EL (cell line): ENCODE data around the gene MAGED1.
"Not testable (repeated sequence)": the region's sequence is repeated elsewhere in the genome, so short reads cannot be mapped to it uniquely, and the experiment has no call there.

ENCODE experiments used
- DNase-seq: peaks from one replicate; pipeline ENCODE4 v3.0.0-alpha.2; 2016

MAGED1 gene

DNA sequence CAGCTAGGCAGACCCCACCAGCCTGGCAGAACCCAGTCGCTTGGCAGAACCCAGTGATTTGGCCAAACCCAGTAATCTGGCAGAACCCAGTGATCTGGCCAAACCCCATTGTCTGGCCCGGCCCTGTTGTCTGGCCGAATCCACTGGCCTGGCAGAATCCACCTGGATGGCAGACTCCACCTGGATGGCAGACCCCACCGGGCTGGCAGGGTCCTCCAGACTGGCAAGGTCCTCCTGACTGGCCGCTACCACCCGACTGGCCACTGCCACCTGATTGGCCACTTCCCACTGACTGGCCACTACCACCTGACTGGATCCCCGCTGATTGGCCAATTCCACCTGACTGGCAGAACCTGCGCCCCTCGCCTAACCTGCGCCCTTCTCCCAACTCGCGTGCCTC, 3.2 kb downstream of the MAGED1 start:
- no peak for DNase-seq

- DNase-seq: peak; percentile 47
These were observed 6.3 kb downstream of the MAGED1 start for GRCh38 chrX:51899741-51900140.

DNA sequence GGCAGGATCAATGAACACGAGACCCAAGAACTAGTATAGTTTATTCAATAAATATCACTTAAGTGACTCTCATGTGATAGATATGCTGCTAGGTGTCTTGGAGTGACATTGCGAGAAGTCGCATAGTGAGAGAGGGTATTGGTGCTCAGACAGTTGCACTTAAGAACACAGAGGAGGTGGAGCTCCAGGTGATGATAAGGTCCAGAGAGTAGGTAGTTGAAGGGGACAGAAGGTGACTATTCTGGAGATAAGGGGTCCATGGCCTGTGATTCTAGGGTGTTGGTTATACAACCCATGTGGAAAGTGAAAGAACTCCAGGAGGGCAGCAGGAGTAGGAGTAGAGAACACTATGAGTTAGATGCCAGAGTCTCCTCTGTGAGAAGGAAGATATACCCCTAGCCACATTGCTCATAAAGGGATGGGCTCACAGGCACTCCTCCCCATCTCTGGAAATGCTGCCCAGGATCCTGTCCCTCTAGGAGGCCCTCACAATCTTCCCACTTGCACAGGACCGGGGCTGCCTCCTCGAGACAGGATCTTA, 9.2 kb downstream of the MAGED1 start:
- DNase-seq: peak; percentile 2

GRCh38 chrX:51905152-51905551, 11.7 kb downstream of the MAGED1 start:
- not testable (repeated sequence) for DNase-seq

- no peak for DNase-seq
These were observed 12.3 kb downstream of the MAGED1 start for GRCh38 chrX:51905711-51906110.

GRCh38 chrX:51917604-51918003, 24.2 kb downstream of the MAGED1 start:
- no peak for DNase-seq

DNA sequence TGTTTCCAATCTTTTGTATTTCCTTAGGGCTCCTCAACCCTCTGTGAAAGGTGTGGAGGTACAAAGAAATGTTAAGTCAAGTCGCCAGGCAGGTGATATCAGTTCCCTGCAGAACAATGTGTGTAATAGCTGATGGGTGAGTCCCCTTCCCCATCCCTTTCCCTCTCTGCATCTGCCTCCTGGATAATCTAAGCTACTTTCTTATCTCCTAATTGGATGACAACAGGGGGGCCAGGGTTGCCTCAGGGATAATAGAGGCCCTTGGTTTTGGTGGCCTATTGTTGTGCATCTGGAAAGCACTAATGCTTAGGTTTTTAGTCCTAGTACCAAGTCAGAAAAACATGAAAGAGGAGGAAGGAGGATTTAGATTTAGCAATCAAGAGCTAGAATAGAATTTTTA, 29.1 kb downstream of the MAGED1 start:
- DNase-seq: no peak

GRCh38 chrX:51931566-51932150, 38.2 kb downstream of the MAGED1 start:
- DNase-seq: no peak
